Stimulated activated CD8-positive, alpha-beta memory T cell treated with anti-CD3 and anti-CD28 coated beads, Interleukin-15, amount 100 ng/mL, for 24 hours (primary cell): ENCODE measurements around the gene FAM107B.

Experiments
- DNase-seq: peaks from one replicate; pipeline ENCODE4 v3.0.0-alpha.2; 2020; ENCODE audit warnings: low read depth

Gene FAM107B

GRCh38 chr10:14533295-14533694 is 241.4 kb downstream of the FAM107B start:
- DNase-seq: no peak

GRCh38 chr10:14532473-14533251 is 242.0 kb downstream of the FAM107B start:
- no peak for DNase-seq

- DNase-seq: no peak
Measured at GRCh38 chr10:14531974-14532373, 242.7 kb downstream of the FAM107B start.

DNA sequence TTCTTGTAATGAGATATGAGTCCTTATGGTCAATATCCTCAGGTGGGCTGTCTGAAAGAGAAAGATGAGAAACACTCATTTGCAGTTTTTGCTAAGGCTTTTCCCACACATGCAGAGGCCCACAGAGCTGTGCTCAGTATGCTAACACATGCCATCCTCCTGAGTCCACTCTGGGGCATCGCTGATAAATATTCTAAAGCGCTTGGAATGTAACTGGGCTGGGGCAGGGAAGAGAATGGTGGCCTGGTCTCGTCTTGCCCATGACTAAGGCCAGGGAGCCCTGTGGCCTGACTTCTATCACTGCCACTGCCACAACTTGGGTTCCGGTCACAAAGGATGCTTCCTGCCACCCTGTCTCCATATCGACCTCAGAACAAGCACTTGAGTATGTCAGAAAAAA is 244.2 kb downstream of the FAM107B start:
- no peak for DNase-seq

DNA sequence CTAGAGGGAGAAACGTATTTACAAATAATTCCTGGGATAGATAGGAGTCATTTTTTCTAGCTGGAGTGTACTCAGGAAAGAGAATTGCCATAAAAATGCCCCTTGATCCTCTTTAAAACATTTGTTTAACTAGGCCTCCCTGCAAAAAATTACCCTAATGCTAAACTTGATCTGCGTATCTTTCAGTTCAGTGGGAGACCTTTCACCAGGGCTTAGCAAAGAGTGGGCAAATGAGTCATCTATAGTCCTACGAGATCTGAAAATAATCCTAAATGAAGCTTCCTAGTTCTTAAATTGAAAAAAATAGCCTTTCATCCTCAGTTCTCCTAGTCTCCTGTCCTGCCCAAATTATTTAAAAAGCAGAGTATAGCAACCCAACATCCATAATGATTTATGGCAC is 245.3 kb downstream of the FAM107B start:
- no peak for DNase-seq

GRCh38 chr10:14528450-14528849 is 246.2 kb downstream of the FAM107B start:
- DNase-seq: no peak

- no peak for DNase-seq
Measured at GRCh38 chr10:14527915-14528314, 246.8 kb downstream of the FAM107B start.

DNA sequence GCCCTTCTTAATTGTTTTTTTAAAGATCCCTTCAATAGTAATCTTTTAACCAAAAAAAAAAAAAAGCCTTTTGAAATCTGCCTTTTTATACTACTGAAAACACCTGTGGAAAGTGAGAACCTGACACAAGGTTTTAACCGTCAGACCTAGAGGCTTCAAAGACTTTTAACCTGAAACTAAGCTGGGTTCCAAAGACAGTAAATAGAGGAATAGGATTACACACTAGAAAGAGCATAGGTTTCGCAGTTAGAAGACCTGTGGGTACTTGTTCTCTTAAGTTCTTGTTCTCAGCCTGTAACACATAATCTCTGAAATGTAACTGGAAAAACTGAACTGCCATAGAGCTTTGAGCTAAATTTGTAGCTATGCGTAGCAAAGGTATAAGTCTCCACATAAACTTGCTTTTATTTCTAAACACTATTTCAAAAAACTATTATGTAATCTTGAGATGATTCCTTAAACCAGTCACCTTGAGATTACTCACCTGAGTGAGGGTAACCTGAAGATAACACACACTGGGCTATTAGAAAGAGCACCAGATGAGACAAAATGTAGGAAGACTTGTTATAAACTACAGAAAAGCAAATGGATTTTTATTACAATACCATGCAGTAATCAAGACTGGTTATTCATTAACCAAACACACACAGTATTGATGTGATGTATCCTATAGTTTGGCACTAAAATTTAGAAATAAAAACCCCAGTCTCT is 247.4 kb downstream of the FAM107B start:
- no peak for DNase-seq

- DNase-seq: no peak
Measured at GRCh38 chr10:14526326-14526725, 248.4 kb downstream of the FAM107B start.

GRCh38 chr10:14524691-14525324 is 249.9 kb downstream of the FAM107B start:
- DNase-seq: no peak

DNA sequence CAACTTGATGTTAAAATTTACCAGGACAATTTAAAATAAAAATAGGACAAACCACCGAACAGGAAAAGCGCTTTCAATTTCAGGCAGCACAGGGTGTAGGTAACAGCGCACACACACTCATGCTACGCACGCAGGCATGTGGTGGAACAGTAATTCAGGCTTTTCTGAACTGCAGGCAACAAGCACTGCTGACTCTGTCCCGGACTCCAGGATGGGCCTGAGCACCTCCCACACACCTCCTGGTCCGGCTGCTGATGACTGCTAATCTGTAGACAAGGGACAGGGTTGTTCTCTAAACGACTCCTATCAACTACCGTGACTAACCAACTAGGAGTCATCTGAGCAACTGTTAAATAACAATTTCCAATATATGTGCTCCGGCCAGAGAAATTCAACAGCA is 251.4 kb downstream of the FAM107B start:
- DNase-seq: no peak

- DNase-seq: no peak
Measured at GRCh38 chr10:14519785-14520184, 254.9 kb downstream of the FAM107B start.

GRCh38 chr10:14518149-14518548 is 256.5 kb downstream of the FAM107B start:
- DNase-seq: no peak

GRCh38 chr10:14513123-14513522 is 261.6 kb downstream of the FAM107B start:
- no peak for DNase-seq

GRCh38 chr10:14510346-14510745 is 264.4 kb downstream of the FAM107B start:
- DNase-seq: no peak

DNA sequence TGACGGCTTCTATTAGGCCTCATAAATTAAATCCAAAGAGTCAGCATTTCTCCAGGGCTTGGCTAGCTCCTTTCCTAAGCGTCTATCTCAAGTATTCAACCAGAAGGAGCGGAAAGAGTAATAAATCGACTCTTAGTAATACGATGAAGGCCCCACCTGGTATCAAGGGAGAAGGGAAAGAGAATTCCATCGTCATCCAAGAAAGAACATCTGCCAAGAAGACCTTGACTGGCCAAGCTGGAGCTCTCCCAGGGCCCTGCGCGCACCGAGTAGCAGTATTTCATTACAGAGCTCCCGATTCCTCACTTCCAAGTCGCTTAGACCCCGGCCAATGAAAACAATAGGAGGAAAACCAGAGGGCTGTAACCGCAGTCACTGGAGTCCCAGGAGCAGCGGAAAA is 266.0 kb downstream of the FAM107B start:
- DNase-seq: no peak

DNA sequence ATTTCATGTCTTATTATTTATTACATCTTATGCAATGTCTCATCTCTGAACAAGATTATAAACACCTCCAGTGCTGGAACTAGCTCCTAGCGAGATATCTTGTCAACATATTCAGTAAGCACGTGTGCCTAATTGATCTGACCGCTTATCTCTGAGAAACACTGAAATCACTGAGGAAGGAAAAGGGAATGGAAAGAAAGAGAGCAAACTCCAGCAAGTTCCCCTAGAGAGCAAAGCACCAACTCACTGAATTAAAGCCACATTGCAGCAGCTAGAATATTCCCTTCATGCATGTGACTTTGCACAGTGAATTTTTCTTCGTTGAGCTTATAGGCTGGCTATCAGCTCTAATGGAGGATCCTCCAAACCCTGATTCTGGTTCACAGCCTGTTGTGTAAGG is 266.9 kb downstream of the FAM107B start:
- DNase-seq: no peak

DNA sequence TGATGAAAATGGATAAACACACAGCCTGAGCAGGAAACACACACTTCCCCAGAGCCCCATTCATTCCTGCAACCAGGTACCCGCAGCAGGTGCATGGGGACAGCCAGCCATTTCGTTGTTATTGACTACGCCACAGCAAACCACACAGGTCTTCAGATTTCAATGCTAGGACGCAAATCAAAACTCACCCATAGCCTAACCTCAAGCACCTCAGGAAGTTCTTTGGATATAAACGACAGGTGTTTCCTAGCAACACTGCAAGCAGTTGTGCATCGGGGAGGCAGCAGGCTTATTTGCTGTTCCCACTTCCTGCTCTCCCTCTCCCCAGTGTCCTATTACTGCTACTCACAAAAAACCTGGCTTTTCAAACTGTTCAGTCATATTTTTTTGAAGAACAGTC is 267.5 kb downstream of the FAM107B start:
- DNase-seq: no peak

DNA sequence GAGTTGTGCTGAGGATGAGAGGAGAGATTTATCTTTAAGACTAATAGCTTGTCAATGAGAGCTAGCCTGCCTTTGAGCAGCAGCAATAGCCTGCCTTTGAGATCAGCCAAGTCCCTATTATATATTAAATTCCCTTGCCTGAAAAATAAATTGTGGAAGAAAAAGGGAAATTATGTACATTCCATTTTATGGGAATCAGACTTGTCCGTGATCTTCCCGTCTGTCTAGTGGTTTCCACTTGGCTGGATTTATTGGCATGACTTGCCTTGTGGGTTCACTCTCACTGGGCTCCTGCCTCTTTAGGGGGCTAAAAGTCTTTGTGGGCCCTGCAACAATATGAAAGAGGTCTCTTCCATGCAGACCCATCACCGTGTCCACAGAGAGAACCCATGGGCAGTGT is 272.3 kb downstream of the FAM107B start:
- DNase-seq: no peak

DNA sequence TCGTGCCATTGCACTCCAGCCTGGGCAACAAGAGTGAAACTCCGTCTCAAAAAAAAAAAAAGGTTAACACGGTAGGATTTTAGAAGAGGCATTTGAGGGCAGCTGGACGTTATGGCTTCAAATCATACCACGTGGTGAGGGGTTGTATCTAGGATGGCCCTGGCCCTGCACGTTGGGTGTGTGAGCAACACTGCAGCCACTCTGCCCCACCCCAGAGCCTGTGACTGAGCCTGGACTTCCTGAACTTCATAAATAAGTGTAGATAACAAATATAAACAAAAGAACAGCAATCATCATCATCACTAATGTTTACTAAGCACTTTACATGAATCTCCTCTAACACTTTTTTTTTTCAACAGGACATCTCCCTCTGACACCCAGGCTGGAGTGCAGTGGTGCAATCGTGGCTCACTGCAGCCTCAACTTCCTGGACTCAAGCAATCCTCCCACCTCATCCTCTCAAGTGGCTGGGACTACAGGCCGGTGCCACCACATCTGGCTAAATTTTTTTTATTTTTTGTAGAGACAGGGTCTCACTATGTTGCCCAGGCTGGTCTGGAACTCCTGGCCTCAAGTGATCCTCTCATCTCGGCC is 274.4 kb downstream of the FAM107B start:
- no peak for DNase-seq

DNA sequence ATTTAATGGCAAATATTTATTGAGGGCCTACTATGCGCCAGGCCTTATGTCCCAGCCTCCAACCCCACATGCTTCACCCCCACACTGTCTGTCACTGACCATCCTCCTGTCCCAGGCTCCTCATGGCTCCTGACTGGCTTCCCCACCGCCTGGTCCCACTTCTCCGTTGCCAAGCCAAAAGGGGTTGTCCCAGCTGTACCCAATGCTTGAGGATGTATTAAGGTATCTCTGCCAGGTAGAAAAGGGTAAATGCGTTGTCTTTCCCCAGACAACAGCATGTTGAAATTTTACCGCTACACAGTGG is 275.1 kb downstream of the FAM107B start:
- no peak for DNase-seq

GRCh38 chr10:14498326-14498725 is 276.4 kb downstream of the FAM107B start:
- no peak for DNase-seq

DNA sequence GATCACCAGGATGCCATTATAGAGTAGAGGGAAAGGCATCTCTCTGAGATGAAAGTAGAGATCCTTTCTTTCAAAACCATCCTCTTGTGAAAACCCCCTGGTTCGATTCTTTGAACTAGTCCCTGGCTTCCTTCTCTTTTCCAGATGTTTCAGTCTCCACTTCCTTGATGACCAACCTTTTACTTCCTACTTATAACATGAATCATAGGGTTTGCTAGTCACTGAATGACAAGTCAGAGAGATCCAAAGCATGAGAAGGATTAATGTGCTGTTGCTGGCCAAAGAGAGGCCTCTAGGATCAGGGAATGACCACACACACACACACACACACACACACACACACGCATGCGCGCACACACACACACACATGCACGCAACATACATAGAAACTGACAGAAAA is 282.9 kb downstream of the FAM107B start:
- DNase-seq: no peak
